Stomach (tissue), 19 donors: Measurements from ENCODE around the gene EDNRB. TPM values are rescaled to one million over a fixed set of nuclear protein-coding genes. Genes with fewer than 3 reads are reported as not detected.
A peak's percentile ranks its signal among the peaks of the same experiment; 100 is the strongest.

Source experiments
- DNase-seq, 2 donors: peaks; one replicate each; pipeline versions ENCODE4 v3.0.0 to v3.0.0-alpha.2; 2013 to 2019
- H3K27ac ChIP-seq, 5 donors: fragments of 200-600 bp in 4 of 5; sonication (generic) in 4 of 5; one replicate each; pipeline ENCODE4 v1.5.1; 2013 to 2019; ENCODE audit warnings: mild to moderate bottlenecking in 1 of 5, moderate library complexity in 1 of 5
- H3K27me3 ChIP-seq, 3 donors: fragments of 200-600 bp; sonication (generic); one replicate each; pipeline ENCODE4 v1.5.1; 2017 to 2019; ENCODE audit warnings: mixed run types in 1 of 3
- H3K36me3 ChIP-seq, 4 donors: fragments of 200-600 bp; sonication (generic); 1 replicate in 3 of 4; 2 replicates in 1 of 4; pipeline ENCODE4 v1.5.1; 2016 to 2019
- H3K4me1 ChIP-seq, 4 donors: fragments of 200-600 bp; sonication (generic); one replicate each; pipeline ENCODE4 v1.5.1; 2016 to 2019
- H3K4me3 ChIP-seq, 4 donors: fragments of 200-600 bp; sonication (generic) in 3 of 4; one replicate each; pipeline ENCODE4 v1.5.1; 2016 to 2019; ENCODE audit warnings: mild to moderate bottlenecking in 1 of 4
- H3K9me3 ChIP-seq, 4 donors: fragments of 200-600 bp; sonication (generic); one replicate each; pipeline ENCODE4 v1.5.1; 2016 to 2019
- EP300 ChIP-seq: sonication (generic); formaldehyde crosslinking; IDR thresholded peaks from one replicate; pipeline ENCODE4 v1.6.1; 2017; ENCODE audit warnings: antibody characterized with exemption
- POLR2A ChIP-seq, 4 donors: fragments of 450-650 bp; IDR thresholded peaks; one replicate each; pipeline ENCODE4 v1.6.1; 2016; ENCODE audit warnings: antibody characterized with exemption in 4 of 4, control low read depth in 2 of 4, mild to moderate bottlenecking in 1 of 4, moderate library complexity in 1 of 4
- POLR2AphosphoS5 ChIP-seq, 3 donors: sonication (generic); formaldehyde crosslinking; IDR thresholded peaks; one replicate each; pipeline ENCODE4 v1.6.1; 2016; ENCODE audit warnings: antibody characterized with exemption in 3 of 3
- WGBS, 5 donors: extraction: QIAGEN DNeasy Blood & Tissue Kit in 3 of 5; methylation state at CpG; one replicate each; pipeline versions ENCODE4 v1.1.5 to v1.1.7; 2013 to 2018; 5-methylcytosine and 5-hydroxymethylcytosine counted together
- intact Hi-C: fragments of 100-400 bp; cut with DNase I; formaldehyde crosslinking; loops from one replicate; pipeline ENCODE4 v1.15.1; 2023; ENCODE audit warnings: low total_unique reads
- long read RNA-seq, 10 donors: transcript quantifications; one replicate each; lab custom pipeline, GENCODE V29; 2026
- polyA plus RNA-seq, 3 donors: library from polyadenylated mRNA; stranded (reverse); fragments of 200-250 nt; gene quantifications; one replicate each; pipeline ENCODE4 v1.2.3, GENCODE V29; 2013
- total RNA-seq, 5 donors: library from RNA; depleted of rRNA; stranded (reverse); fragments of >200 nt; gene quantifications; one replicate each; pipeline versions ENCODE4 v1.1.0 to v1.2.3, GENCODE V29; 2014 to 2016
- TF ChIP-seq, protein P1 (sequence below), 7 experiments: fragments of 450-650 bp in 4 of 7; fragments of 200-600 bp in 3 of 7; sonication (generic) in 3 of 7; IDR thresholded peaks; one replicate each; pipeline ENCODE4 v1.5.1; 2016 to 2019; ENCODE audit warnings: antibody characterized with exemption in 7 of 7, control low read depth in 2 of 7, mild to moderate bottlenecking in 1 of 7
- donor health status: healthy with polysubstance abuse.
- donor health status: Bipolar disorder and iron deficiency.
- donor health status: healthy.

Gene EDNRB
- total RNA-seq (10 to 100 TPM in 4 of 5 donors, 1 to 10 TPM in 1; 3.6 to 72.1 (median 16.2) TPM), polyA plus RNA-seq (10 to 100 TPM in 1 of 3 donors, 1 to 10 TPM in 2; 2.3 to 11.6 (median 8.4) TPM)
- long read RNA-seq, donor 1, full-length matches to known transcripts = 9 of 9 reads
- long read RNA-seq, donor 1, partial matches to known transcripts = 0 of 9 reads
- long read RNA-seq, donor 1, other reads (novel, unspliced or antisense) = 0 of 9 reads
- long read RNA-seq, donor 2, full-length matches to known transcripts = 13 of 13 reads
- long read RNA-seq, donor 2, partial matches to known transcripts = 0 of 13 reads
- long read RNA-seq, donor 2, other reads (novel, unspliced or antisense) = 0 of 13 reads
- long read RNA-seq, donor 3, full-length matches to known transcripts = 9 of 9 reads
- long read RNA-seq, donor 3, partial matches to known transcripts = 0 of 9 reads
- long read RNA-seq, donor 3, other reads (novel, unspliced or antisense) = 0 of 9 reads
- long read RNA-seq, donor 4 = 0 reads
- long read RNA-seq, donor 5, full-length matches to known transcripts = 12 of 12 reads
- long read RNA-seq, donor 5, partial matches to known transcripts = 0 of 12 reads
- long read RNA-seq, donor 5, other reads (novel, unspliced or antisense) = 0 of 12 reads
- long read RNA-seq, donor 6, full-length matches to known transcripts = 26 of 26 reads
- long read RNA-seq, donor 6, partial matches to known transcripts = 0 of 26 reads
- long read RNA-seq, donor 6, other reads (novel, unspliced or antisense) = 0 of 26 reads
- long read RNA-seq, donor 7, full-length matches to known transcripts = 7 of 7 reads
- long read RNA-seq, donor 7, partial matches to known transcripts = 0 of 7 reads
- long read RNA-seq, donor 7, other reads (novel, unspliced or antisense) = 0 of 7 reads
- long read RNA-seq, donor 8, full-length matches to known transcripts = 3 of 3 reads
- long read RNA-seq, donor 8, partial matches to known transcripts = 0 of 3 reads
- long read RNA-seq, donor 8, other reads (novel, unspliced or antisense) = 0 of 3 reads
- long read RNA-seq, donor 9, full-length matches to known transcripts = 5 of 5 reads
- long read RNA-seq, donor 9, partial matches to known transcripts = 0 of 5 reads
- long read RNA-seq, donor 9, other reads (novel, unspliced or antisense) = 0 of 5 reads
- long read RNA-seq, donor 10, full-length matches to known transcripts = 5 of 5 reads
- long read RNA-seq, donor 10, partial matches to known transcripts = 0 of 5 reads
- long read RNA-seq, donor 10, other reads (novel, unspliced or antisense) = 0 of 5 reads

DNA sequence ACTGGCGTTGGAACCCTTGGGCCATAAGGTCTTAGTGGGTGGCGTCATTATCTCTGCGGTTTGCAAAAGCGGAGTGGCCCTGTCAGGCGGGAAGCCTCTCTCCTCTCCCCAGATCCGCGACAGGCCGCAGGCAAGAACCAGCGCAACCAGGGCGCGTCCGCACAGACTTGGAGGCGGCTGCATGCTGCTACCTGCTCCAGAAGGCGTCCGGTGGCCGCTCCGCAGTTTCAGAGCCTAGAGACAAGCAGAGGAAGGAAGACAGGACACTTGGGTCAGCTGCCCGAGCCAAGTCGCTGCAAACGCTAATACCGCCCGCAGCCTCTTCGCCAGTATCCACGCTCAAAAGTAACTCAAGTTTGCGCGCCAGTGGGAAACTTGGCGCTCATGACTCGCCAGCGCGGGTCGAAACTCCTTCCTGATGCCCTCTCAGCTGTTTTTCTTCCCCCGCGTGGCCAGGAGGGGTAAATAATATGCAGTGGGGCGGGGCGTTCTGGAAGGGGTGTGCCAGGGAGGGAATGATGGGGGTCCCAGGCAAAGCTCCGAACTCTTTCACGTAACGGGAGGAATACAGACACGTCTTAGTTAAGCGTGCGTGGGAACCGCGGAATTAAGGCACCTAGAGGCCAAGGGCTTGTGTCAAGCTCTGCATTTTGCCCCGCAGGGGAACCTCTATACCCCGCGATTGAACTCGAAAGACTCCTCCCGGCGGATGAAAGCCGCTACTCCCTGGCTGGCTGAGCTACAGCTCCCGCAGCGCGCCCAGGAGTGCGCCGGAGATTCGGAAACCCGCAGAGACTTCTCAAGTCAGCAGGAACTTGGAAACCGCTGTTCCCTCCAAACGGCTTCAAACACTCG lies at the start of gene EDNRB:
EDNRB (minus strand) TSS at position 441 of the 855 bp plus-strand sequence; CDS start at position 183, 258 bp downstream.
- peaks cover 0 to 44% (median 28%) of the 10 kb centered on the region in 3 donors for H3K27me3 ChIP-seq
- WGBS, 5 donors = 2 to 4% (median 3%) methylated on average over 39 to 60 of the region's 60 CpGs
- TF ChIP-seq POLR2AphosphoS5 (IDR thresholded peaks at IDR 0.05) = peak in 1 of 3 donors; percentile 28
- TF ChIP-seq, protein P1, sequence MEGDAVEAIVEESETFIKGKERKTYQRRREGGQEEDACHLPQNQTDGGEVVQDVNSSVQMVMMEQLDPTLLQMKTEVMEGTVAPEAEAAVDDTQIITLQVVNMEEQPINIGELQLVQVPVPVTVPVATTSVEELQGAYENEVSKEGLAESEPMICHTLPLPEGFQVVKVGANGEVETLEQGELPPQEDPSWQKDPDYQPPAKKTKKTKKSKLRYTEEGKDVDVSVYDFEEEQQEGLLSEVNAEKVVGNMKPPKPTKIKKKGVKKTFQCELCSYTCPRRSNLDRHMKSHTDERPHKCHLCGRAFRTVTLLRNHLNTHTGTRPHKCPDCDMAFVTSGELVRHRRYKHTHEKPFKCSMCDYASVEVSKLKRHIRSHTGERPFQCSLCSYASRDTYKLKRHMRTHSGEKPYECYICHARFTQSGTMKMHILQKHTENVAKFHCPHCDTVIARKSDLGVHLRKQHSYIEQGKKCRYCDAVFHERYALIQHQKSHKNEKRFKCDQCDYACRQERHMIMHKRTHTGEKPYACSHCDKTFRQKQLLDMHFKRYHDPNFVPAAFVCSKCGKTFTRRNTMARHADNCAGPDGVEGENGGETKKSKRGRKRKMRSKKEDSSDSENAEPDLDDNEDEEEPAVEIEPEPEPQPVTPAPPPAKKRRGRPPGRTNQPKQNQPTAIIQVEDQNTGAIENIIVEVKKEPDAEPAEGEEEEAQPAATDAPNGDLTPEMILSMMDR (IDR thresholded peaks at IDR 0.05) = peak in 1 of 7 experiments; percentile 9
- no peak for TF ChIP-seq POLR2A (IDR thresholded peaks at IDR 0.05)
- no peak for TF ChIP-seq EP300
- intact Hi-C loops = no loop called here
- H3K4me1 ChIP-seq = peaks cover 7 to 23% (median 19%) of the 10 kb centered on the region in 4 donors
- peak within 1 kb of the TSS; percentile 48 to 59 (median 56) for H3K4me3 ChIP-seq
- no peaks in the 10 kb centered on the region for H3K36me3 ChIP-seq
- H3K9me3 ChIP-seq = no peaks in the 10 kb centered on the region
- H3K27ac ChIP-seq = peak within 1 kb of the TSS; percentile 0 to 69 (median 65)
- DNase-seq = peak; percentile 27 to 72

- Histone ChIP-seq H3K4me3 (no peak overlapping the region), H3K27me3 (no peaks in the 10 kb centered on the region), H3K36me3 (no peaks in the 10 kb centered on the region), H3K9me3 (no peaks in the 10 kb centered on the region), H3K27ac (no peak overlapping the region), H3K4me1 (no peaks in the 10 kb centered on the region)
- WGBS, 5 donors = 72 to 91% (median 83%) methylated on average over 2 of the region's 2 CpGs
- no peak for DNase-seq
- no peak for TF ChIP-seq EP300
- no peak for TF ChIP-seq POLR2A (IDR thresholded peaks at IDR 0.05)
- TF ChIP-seq, protein P1 (IDR thresholded peaks at IDR 0.05) = no peak
- no peak for TF ChIP-seq POLR2AphosphoS5 (IDR thresholded peaks at IDR 0.05)
- intact Hi-C loops = no loop called here
Measured at GRCh38 chr13:77966671-77967070, 48.0 kb upstream of the EDNRB start.

DNA sequence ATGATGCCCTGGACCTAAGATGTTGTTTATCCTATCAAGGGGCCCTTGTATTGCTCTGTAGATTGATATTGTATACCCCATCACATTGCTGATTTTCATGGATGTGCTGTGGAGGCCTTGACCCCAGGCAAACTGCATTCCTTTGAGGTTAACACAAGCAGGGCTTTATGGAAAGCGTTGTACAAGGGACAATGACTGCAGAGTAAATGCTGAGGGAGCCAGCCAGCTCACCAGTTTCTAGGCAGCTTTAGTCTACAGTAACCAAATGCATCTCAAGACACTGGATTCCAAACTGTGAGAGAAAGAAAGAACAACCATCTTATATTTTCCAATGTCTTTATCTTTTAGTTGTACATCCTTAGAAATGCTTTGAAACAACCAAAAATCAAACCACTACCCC lies 34.1 kb upstream of the EDNRB start:
- no peak for TF ChIP-seq POLR2A (IDR thresholded peaks at IDR 0.05)
- no peak for TF ChIP-seq EP300
- TF ChIP-seq POLR2AphosphoS5 (IDR thresholded peaks at IDR 0.05) = no peak
- TF ChIP-seq, protein P1 (IDR thresholded peaks at IDR 0.05) = no peak
- DNase-seq = no peak
- no peaks in the 10 kb centered on the region for H3K36me3 ChIP-seq
- no peak overlapping the region for H3K27ac ChIP-seq
- 63 to 81% (median 74%) methylated on average over 1 of the region's 1 CpG for WGBS, 5 donors
- H3K4me1 ChIP-seq = no peaks in the 10 kb centered on the region
- H3K27me3 ChIP-seq = no peaks in the 10 kb centered on the region
- H3K4me3 ChIP-seq = no peak overlapping the region
- H3K9me3 ChIP-seq = no peaks in the 10 kb centered on the region
- intact Hi-C loops = no loop called here
